ENCODE measurements around the gene MTX1.
"Not testable (repeated sequence)": the region's sequence is repeated elsewhere in the genome, so short reads cannot be mapped to it uniquely, and the experiment has no call there.

Gene MTX1

DNA sequence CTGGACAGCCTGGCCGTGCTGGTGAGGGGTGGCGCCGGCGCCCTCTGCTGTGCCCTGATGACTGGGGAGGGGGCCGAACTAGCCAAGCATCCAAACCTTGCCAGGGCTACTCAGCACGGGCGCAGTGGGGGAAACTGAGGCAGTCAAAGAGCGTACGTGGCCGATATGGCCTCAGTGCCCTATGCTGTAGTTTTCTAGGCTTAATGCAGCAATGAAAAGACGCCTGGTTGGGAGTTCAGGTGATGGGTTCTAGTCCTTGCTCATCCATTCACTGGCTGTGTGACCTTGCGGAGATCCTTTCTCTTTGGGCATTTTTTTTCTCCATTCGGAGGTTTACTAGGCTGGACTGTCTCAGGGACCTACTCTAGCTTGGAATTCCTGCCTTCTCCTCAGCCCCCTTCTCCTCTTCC, 822 bp downstream of the MTX1 start:
- no peak for DNase-seq

DNA sequence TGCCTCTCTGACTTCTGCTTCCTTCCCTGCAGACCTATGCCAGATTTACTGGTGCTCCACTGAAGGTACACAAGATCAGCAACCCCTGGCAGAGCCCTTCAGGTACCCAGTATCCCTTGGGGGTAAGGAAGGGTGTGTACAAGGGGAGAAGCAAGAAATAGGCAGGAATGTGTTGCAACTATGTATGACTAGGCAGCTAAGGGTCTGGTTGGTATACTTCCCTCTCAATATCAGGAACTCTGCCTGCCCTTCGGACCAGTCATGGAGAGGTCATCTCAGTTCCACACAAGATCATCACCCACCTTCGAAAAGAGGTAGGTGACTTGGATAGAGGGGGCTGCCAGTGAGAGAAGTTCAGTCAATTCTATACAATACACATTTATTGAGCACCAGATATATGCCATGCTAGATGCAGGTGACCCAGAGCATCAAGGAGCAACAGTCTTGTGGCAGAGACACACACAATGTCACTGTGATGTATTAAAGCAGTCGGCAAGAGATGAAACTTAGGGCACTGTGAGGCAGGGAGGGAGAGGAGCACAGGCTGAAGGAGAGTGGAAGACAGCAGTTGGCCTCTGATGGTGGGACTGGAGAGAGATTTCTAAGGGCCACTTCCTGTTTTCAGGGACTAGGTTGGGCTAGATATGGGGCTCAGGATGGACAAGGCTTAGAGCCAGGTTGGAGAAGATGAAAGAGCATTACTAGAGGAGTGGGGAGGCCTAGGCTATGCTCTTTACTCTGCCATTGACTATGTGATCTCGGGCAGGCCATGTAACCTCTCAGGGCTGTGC, 2.0 kb downstream of the MTX1 start:
- no peak for DNase-seq

DNA sequence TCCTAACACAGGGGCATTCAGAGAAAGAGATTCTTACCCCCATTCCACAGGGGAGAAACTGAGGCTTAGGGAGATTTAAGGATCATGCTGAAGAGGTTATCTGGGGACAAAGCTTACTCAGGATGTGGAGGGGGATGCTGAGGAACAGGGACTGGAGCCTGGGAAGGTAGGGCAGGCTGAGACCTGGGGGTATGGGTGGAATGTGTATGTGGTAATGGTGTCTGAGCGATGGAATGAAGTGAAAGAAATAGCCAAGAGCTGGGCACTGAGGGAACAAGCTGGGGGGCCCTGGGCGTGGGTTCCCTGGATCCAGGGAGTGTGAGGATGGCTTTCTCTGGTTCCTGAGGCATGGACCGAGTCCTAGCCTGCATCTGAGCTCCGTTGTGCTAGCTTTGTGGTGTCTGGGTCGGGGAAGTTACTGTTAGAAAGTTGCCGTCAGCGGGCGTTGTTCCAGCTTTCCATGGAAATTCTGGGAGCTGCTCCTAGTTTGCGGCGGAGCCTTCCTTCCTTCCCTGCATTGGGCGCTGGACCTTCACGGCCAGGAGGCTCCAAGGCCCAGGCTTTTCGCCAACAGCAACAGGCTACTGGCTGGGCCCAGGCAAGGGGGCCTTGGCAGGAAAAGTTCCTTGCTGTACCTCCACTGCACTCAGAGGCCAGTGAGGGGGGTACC, 3.0 kb downstream of the MTX1 start:
- DNase-seq = not testable (repeated sequence)

DNA sequence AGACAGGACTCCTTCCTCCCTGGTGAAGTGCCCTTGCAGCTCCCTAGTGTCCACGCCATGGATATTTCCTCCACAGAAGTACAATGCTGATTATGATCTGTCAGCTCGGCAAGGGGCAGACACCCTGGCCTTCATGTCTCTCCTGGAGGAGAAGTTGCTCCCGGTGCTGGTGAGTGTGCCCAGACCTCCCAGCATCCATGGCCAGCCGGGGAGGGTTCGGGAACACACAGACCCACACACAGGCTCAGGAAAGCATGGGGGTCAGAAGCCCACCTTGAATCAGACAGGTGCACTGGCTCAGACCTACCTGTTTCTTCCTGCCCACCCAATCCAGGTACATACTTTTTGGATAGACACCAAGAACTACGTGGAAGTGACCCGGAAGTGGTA, 3.6 kb downstream of the MTX1 start:
- not testable (repeated sequence) for DNase-seq

DNA sequence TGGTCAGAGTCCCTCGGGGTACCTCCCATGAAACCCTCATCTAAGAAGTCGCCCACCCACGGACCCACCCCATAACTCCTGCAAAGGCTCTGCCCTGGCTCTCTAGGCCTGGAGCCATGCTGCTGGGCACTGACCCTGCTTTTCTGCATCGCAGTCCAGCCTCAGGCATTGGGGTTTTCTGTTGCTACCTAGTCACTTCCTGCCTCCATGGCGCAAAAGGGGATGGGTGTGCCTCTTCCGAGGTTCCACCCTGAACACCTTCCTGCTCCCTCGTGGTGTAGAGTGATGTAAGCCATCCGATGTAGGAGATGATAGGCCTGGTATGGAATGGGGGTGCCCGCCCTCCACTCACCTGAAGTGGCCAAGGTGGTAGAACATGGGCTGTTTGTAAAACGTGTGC, 6.2 kb downstream of the MTX1 start:
- not testable (repeated sequence) for DNase-seq

DNA sequence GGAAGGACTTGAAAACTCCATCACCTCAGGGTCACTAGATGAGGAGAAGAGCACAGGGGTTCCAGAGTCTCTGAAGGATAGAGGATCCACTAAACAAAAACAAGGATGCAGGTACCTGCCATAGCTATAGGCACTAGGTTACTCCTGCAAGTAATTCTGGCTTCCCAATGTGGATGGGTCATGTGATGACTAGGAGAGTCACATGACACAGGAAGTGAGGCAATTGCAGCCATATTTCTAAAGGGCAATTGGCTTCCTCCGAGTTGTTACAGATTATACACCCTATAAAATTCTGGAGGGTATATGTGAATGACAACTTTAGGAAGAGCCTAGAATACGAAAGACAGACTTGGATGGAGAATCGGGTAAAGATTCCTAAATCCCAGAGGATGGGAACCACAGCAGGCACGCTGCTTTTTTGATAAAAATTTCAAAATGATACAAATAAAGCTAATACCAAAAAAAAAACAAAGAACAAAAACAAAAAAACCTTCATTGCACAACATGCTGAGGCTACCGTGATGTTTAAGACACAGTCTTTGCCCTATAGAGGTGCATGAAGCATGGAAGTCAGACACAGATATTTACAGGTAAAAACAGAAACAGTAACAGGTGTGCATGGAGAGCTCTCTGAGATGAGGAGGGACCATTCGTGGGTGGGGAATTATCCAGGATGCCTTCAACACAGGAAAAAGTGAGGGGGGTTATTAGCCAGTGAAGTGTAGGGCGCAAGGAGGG, 10.5 kb downstream of the MTX1 start:
- peak; percentile 63 for DNase-seq

DNA sequence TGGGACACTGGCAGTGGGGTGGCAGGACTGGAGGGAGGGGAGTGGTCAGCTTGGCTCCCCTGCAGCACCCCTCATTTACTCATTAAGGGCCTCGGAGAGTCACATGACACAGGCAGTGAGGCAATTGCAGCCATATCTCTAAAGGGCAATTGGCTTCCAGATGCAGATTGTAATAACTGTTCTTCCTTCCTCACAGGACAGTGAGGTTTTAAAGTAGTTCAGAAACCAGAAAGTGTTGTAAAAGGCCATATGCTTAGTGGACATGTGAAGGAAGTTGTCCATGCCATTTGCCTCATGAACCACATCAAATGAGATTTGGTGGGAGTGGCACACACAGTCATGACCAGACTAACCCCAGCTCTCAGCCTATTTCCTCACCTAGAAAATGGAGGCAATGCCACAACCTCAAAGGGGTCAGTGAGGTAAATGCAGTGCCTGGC, 11.1 kb downstream of the MTX1 start:
- DNase-seq = peak; percentile 50

DNA sequence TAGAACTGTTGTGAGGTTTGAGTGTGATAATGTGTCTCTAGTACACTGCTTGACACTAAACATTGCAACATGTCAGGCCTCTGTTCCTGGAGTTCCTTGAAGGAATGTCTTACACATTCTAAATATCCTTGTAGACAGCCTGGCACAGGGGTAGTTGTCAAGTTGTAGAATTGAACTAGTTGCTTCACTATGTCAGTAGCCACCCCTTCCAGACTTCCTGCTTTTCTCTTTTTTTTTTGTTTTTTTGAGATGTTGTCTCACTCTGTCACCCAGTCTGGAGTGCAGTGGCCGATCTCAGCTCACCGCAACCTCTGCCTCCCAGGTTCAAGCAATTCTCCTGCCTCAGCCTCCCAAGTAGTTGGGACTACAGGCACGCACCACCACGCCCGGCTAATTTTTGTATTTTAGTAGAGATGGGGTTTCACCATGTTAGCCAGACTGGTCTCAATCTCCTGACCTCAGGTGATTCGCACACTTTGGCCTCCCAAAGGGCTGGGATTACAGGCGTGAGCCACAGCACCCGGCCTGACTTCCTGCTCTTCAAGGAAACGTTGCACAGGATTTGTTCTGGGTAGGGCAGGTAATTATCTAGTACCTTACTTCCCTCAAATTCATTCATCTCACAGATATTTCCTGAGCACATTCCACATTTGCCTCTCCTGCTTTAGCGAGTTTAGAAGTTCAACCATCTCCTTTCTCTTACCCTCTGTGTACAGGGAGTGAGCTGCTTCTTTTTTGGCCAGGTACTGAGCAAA, 11.9 kb downstream of the MTX1 start:
- not testable (repeated sequence) for DNase-seq

DNA sequence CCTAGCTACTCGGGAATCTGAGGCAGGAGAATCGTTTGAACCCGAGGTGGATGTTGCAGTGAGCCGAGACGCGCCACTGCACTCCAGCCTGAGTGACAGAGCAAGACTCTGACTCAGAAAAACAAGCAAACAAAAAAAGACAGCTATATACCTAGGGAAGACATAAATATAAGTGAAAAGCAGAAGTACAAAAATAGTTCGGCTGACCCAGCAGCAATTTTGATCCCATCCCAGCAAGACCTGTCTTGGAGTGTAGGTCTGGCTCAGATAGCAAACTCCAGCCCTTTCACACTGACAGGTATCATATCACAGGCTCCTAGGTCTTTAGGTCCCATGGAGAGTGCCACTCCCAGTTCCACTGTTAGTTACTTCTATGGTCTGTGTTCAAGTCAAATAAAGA, 14.6 kb downstream of the MTX1 start:
- no peak for DNase-seq

DNA sequence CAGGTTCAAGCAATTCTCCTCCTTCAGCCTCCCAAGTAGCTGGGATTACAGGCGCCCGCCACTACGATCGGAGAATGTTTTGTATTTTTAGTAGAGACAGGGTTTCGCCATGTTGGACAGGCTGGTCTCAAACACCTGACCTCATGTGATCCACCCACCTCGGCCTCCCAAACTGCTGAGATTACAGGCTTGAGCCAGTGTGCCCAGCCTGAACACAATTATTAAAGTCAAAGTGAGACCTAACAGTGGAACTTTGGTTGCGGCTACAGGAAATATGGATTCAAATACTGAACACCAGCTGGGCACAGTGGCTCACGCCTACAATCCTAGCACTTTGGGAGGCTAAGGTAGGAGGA, 16.9 kb downstream of the MTX1 start:
- not testable (repeated sequence) for DNase-seq

DNA sequence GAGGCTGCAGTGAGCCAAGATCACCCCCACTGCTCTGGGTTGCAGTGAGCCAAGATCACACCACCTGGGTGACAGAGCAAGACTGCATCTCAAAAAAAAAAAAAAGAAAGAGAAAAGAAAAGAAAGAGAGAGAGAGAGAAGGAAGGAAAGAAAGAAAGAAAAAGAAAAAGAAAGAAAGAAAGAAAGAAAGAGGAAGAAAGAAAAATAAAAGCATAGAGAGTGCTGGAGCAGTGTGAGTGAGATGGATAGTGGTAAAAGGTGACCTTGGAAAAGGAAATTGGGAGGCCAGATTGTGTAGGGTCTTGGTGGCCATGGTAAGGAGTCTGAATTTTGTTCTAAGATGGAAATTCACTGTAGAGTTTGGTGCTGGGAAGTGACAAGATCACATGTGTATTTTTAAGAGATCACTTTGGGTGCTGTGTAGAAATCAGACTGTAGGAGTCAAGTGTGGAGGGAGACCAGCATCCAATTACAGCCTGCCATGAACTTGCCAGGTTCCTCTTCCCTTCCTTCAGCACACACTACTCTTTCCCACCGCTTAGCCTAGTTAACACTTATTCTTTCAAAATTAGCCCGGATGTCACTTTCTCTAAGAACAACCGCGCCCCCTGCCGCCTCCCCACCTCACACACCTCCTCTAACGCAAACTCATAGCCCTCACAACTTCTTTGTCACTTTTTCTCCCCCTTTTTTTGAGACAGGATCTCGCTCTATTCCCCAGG, 17.9 kb downstream of the MTX1 start:
- peak; percentile 86 for DNase-seq

DNA sequence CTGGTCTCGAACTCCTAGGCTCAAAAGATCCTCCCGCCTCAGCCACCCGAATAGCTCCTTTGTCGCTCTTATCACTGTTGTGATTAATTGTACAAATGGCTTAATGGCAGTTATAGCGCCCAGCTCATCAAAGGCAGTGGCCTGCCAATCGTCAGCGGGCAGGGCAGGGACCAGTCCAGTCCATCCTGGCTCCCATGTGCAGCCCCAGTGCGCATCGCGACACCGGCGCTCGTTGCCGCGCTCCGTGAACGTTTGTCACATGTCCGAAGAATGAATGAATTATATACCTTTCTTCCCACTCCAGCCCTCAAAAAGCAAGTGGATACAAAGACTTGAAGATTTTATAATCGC, 18.4 kb downstream of the MTX1 start:
- peak; percentile 73 for DNase-seq

DNA sequence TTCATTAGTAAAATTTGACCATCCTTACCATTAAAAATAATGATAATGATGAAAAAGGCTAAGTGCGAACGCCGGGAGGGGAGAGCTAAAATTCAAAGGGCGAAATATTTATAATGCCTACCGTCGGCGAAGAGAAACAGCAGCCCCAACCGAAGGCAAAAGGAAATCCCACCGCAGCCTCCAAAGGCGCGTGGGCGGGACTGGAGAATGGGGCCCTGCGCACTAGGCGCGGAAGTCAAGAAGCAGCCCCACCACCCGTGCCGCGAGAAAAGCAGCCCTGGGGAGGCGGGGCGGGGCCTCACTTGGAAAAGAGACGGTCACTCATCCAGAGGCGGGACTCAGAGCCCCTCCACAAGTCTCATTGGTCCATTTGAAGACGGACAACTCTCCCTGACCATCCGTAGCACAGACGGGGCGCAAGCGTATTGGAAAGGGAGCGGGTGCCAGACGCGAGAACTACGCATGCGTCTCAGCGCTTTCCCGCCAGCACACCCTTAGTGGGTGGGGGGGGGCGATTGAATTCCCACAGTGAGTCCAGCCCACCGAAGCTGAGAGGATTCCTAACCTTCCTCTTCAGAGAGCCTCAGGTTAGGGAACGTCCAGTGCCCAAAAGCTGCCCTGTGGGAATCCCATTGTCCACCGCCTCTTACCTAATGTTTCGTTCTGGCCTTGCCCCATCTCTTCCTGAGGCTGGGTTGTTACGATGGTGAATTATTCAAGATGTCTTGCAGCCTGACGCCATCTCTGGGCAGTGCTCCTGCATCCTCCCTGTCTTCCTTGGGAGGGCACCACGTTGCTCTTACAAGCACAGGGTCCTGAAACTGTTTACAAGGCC, 19.0 kb downstream of the MTX1 start:
- DNase-seq = peak; percentile 99

DNA sequence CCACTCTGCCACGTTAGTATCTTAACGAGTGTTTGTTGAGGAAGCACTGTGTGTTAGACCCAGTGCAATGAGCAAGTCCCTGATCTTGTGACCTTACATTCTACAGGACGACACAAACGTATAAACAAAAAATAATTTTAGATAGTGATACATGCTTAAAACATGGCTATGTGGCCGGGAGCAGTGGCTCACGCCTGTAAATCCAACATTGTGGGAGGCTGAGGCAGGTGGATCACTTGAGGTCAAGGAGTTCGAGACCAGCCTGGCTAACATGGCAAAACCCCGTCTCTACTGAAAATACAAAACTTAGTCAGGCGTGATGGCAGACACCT, 19.6 kb downstream of the MTX1 start:
- no peak for DNase-seq

DNA sequence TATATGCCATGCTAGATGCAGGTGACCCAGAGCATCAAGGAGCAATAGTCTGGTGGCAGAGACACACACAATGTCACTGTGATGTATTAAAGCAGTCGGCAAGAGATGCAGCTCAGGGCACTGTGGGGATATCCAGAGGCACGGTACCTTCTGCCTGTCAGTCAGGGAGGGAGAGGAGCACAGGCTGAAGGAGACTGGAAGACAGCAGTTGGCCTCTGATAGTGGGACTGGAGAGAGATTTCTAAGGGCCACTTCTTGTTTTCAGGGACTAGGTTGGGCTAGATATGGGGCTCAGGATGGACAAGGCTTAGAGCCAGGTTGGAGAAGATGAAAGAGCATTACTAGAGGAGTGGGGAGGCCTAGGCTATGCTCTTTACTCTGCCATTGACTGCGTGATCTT, 22.8 kb downstream of the MTX1 start:
- DNase-seq = not testable (repeated sequence)

DNA sequence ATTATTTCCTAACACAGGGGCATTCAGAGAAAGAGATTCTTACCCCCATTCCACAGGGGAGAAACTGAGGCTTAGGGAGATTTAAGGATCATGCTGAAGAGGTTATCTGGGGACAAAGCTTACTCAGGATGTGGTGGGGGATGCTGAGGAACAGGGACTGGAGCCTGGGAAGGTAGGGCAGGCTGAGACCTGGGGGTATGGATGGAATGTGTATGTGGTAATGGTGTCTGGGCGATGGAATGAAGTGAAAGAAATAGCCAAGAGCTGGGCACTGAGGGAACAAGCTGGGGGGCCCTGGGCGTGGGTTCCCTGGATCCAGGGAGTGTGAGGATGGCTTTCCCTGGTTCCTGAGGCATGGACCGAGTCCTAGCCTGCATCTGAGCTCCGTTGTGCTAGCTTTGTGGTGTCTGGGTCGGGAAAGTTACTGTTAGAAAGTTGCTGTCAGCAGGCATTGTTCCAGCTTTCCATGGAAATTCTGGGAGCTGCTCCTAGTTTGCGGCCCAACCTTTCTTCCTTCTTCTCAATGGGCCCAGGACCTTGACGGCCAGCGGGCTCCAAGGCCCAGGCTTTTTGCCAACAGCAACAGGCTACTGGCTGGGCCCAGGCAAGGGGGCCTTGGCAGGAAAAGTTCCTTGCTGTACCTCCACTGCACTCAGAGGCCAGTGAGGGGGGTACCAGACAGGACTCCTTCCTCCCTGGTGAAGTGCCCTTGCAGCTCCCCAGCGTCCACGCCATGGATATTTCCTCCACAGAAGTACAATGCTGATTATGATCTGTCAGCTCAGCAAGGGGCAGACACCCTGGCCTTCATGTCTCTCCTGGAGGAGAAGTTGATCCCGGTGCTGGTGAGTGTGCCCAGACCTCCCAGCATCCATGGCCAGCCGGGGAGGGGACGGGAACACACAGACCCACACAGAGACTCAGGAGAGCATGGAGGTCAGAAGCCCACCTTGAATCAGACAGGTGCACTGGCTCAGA, 23.8 kb downstream of the MTX1 start:
- DNase-seq = not testable (repeated sequence)

DNA sequence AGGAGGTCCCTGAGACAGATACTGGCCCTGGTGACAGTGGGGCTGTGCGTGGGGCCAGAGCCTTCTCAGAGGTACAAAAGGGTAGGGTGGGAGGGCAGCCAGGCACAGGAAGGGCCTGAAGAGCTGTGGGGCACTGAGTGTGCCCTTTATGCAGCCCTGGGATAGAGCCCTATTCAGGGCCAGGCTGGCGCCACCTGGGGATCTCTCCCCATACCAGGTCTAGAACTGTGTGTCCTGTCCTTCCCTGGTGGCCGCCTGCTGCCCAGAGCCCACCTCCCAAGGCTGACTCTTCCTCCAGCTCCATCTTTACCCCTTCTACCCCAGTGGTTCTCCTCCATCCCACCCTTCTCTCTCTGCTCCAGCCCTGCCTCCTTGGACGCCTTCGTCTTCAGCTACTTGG, 25.0 kb downstream of the MTX1 start:
- DNase-seq = not testable (repeated sequence)

DNA sequence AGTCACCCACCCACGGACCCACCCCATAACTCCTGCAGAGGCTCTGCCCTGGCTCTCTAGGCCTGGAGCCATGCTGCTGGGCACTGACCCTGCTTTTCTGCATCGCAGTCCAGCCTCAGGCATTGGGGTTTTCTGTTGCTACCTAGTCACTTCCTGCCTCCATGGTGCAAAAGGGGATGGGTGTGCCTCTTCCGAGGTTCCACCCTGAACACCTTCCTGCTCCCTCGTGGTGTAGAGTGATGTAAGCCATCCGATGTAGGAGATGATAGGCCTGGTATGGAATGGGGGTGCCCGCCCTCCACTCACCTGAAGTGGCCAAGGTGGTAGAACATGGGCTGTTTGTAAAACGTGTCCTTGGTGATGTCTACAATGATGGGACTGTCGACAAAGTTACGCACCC, 26.9 kb downstream of the MTX1 start:
- DNase-seq = not testable (repeated sequence)

DNA sequence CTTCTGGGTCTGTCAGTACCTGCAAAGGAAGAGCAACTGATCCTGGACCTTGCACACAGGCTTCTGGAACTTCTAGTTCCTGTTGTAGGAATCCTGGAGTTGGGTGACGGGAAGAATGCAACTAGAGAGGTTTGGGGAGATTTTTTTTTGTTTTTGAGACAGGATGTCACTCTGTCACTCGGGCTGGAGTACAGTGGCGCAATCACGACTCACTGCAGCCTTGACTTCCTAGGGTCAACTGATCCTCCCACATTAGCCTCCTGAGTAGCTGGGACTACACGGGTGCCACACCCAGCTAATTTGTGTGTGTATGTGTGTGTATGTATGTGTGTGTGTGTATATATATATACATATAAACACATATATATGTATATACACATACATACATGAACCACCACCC, 28.0 kb downstream of the MTX1 start:
- DNase-seq = no peak

DNA sequence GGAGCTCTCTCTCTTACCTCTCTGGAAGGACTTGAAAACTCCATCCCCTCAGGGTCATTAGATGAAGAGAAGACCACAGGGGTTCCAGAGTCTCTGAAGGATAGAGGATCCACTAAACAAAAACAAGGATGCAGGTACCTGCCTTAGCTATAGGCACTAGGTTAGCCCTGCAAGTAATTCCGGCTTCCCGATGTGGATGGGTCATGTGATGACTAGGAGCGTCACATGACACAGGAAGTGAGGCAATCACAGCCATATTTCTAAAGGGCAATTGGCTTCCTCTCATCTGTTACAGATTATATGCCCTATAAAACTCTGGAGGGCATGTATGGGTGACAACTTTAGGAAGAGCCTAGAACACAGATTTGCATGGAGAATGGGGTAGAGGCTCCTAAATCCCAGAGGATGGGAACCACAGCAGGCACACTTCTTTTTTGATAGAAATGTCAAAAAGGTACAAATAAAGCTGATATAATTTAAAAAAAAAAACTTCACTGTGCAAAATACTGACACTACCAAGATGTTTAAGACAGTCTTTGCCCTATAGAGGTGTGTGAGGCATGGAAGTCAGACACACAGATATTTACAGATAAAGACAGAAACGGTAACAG, 32.7 kb downstream of the MTX1 start:
- DNase-seq = peak; percentile 76

All from NCI-H2171 treated with DMSO at 0.1 percent for 48 hours (cell line).